ENCODE data around the gene CEMIP. TPM values are rescaled to one million over a fixed set of nuclear protein-coding genes. Genes with fewer than 3 reads are reported as not detected.

Gene CEMIP
- total and polyA plus RNA-seq, 2 of the 4 experiments (the other 2 are of a cell fraction): 63.8 to 78.0 TPM

- Histone ChIP-seq H3K79me1 (ENCODE audit: low read depth in 1 of 2, low read length in 2 of 2) (peaks cover 0 to 8% of the 10 kb centered on the region in 2 experiments; a peak in 1 of 4 replicates), H3K27me3 (ENCODE audit: control insufficient read depth, insufficient read depth, low read length) (no peaks in the 10 kb centered on the region), H3K56ac (ENCODE audit: extremely low read depth, insufficient read depth, low read length) (no peak overlapping the region), H2BK20ac (ENCODE audit: low read depth, low read length) (peak overlapping the region; percentile 8; the same call in 1 of the 2 replicates), H4K20me1 (ENCODE audit: insufficient read depth, low read length) (peaks cover 44% of the 10 kb centered on the region; the same call in 1 of the 2 replicates), H3K4me3 (ENCODE audit: insufficient read depth, low read depth, low read length) (no peak overlapping the region), H3K27ac (ENCODE audit: insufficient read depth, low read length) (no peak overlapping the region), H2AFZ (replicated peaks; ENCODE audit: low read length, poor library complexity) (no peak overlapping the region), H3K18ac (ENCODE audit: low read depth, low read length) (peak overlapping the region; percentile 18; the same call in 1 of the 2 replicates), H3K23ac (ENCODE audit: low read depth, low read length) (no peak overlapping the region), H3K4ac (ENCODE audit: low read depth, low read length) (peak overlapping the region; percentile 62), H3K4me2 (ENCODE audit: low read depth, low read length) (no peak overlapping the region), H3K9me1 (ENCODE audit: insufficient read depth, low read length) (peaks cover 27% of the 10 kb centered on the region), H3K4me1 (ENCODE audit: control insufficient read depth, insufficient read depth, low read length) (peaks cover 21% of the 10 kb centered on the region), H2BK120ac (ENCODE audit: low read depth, low read length) (peak overlapping the region; percentile 66), H2BK15ac (ENCODE audit: low read depth, low read length) (peak overlapping the region; percentile 5; the same call in 1 of the 3 replicates), H3K36me3 (ENCODE audit: control insufficient read depth, insufficient read depth, low read length) (peaks cover 81% of the 10 kb centered on the region), H4K91ac (ENCODE audit: insufficient read depth, low read depth, low read length) (no peak overlapping the region), H3K9ac (ENCODE audit: low read depth, low read length) (no peak overlapping the region), H3K14ac (replicated peaks; ENCODE audit: low read depth, low read length) (peak overlapping the region; percentile 26; the same call in 1 of the 2 replicates), H2BK5ac (ENCODE audit: low read depth, low read length, poor library complexity, severe bottlenecking) (peak overlapping the region; percentile 22), H4K8ac (ENCODE audit: low read depth in 2 of 2, low read length in 2 of 2) (peak overlapping the region in 1 of 2 experiments; percentile 6; a peak in 1 of 4 replicates), H2AK9ac (replicated peaks; ENCODE audit: low read depth, low read length, poor library complexity) (no peak overlapping the region), H3K9me3 (ENCODE audit: control insufficient read depth, insufficient read depth, low read length) (no peaks in the 10 kb centered on the region), H2AK5ac (ENCODE audit: low read depth, low read length) (peak overlapping the region; percentile 54; the same call in 1 of the 2 replicates), H4K5ac (ENCODE audit: low read depth, low read length) (no peak overlapping the region)
- ChIA-PET CTCF (no interaction called here), POLR2A (ENCODE audit: unreplicated experiment) (no interaction called here)
- in situ Hi-C loops (cut with MboI; ENCODE audit: low sequenced_read_pairs): no loop called here
- 20% methylated on average over 1 of the region's 4 CpGs; no CpG with 5 or more reads in 1 of the 2 experiments for WGBS, 2 experiments (ENCODE audit: extremely low coverage in 2 of 2, insufficient read length in 1 of 2)
- DNase-seq (peak; percentile 89), ATAC-seq (ENCODE audit: low read depth) (0 out of 2 replicates have a peak, but pooled peaks have one; percentile 3)
- dilution Hi-C loops (cut with HindIII; ENCODE audit: low sequenced_read_pairs, unreplicated experiment): no loop called here
- no TSS peak for BruUV-seq (replicated peaks)
- TF ChIP-seq RFX5 (IDR thresholded peaks at IDR 0.05; ENCODE audit: low read depth, low read length) (no peak), FOS (IDR thresholded peaks at IDR 0.05; ENCODE audit: low read depth, low read length) (peak; percentile 80)
- intact Hi-C loops (cut with micrococcal nuclease): no loop called here
These were observed 150.1 kb downstream of the CEMIP start for GRCh38 chr15:80929225-80929624.

All from IMR-90 (cell line).